ENCODE results near the gene PDE6A.
"Not testable (repeated sequence)": the region's sequence is repeated elsewhere in the genome, so short reads cannot be mapped to it uniquely, and the experiment has no call there.

PDE6A gene

GRCh38 chr5:149894237-149894636 is 50.4 kb downstream of the PDE6A start:
- DNase-seq (ENCODE audit: low read depth in 2 of 2) = no peak

- DNase-seq (ENCODE audit: low read depth in 2 of 2) = no peak
Observed at GRCh38 chr5:149893403-149893931, 51.1 kb downstream of the PDE6A start.

GRCh38 chr5:149892594-149892993 is 52.0 kb downstream of the PDE6A start:
- no peak for DNase-seq (ENCODE audit: low read depth in 2 of 2)

DNA sequence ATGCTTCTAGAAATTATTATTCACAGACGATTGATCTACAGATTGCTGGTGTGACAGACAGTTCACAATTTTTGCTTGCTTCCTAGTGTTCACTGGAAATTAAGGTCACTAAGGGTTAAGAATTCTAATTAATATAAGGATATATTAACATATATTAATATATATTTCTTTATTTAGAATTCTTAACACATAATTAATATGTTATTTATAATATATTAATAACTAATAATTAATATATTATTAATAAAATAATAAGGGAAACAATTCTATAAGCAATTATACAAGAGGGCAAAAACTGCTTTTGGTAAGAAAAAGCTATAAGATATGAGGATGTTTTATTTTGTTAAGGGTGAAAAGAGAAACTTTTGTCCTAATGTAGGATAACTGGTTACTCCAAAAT is 56.3 kb downstream of the PDE6A start:
- no peak for DNase-seq (ENCODE audit: low read depth in 2 of 2)

GRCh38 chr5:149887622-149888183 is 56.9 kb downstream of the PDE6A start:
- DNase-seq (ENCODE audit: low read depth in 2 of 2) = peak; percentile 75 to 77

DNA sequence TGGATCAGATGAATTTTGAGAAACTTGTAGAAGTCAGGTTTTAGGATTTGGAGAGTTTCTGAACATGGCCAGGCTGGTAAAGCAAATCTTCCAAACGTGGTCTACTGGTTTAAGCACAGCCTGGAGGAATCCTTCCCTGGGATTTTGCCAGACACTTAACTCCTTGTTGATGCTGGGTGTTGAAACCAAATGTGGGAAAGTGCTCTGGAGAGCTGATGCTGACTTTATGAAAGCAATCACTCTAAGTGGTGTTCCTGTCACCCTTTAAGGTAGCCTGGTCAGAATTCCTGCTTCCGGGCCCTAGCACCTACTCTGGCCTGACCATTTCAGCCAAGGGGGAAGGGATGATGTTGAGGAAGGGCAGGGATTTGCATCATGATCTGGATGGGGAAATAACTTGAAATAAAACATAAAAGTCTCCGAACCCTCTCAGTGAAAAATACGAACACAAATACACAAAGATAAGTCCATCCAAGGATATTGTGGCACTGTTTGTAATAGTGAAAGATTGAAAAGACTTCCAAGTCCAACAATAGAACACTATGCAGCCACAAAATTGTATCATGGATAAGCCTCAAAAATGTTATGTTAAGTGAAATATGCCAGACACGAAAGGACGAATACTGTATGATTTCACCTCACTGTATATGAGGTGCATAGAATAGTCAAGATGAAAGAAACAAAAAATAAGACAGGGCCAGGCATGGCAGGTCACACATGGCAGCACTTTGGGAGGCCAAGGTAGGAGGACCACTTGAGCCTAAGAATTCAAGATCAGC is 57.7 kb downstream of the PDE6A start:
- peak; percentile 40 to 46 for DNase-seq (ENCODE audit: low read depth in 2 of 2)

GRCh38 chr5:149886060-149886459 is 58.5 kb downstream of the PDE6A start:
- no peak for DNase-seq (ENCODE audit: low read depth in 2 of 2)

GRCh38 chr5:149885513-149885912 is 59.1 kb downstream of the PDE6A start:
- no peak for DNase-seq (ENCODE audit: low read depth in 2 of 2)

DNA sequence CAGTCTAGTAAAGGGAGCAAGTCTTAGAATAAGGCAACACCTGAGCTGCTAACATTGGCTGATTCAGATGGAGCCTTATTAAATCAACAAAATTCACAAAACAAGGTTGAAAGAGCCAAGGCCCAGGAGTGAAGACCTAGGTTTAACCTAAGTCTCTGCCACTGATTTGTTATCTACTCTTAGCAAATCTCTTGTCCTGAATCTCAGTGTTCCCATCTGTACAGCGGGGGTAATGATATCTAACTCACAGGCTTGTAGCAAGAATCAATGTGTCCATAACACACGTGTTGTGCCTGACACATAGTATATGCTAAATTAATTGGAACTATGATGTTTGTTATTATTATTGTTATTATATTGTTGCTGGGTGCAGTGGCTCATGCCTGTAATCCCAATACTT is 61.0 kb downstream of the PDE6A start:
- no peak for DNase-seq (ENCODE audit: low read depth in 2 of 2)

DNA sequence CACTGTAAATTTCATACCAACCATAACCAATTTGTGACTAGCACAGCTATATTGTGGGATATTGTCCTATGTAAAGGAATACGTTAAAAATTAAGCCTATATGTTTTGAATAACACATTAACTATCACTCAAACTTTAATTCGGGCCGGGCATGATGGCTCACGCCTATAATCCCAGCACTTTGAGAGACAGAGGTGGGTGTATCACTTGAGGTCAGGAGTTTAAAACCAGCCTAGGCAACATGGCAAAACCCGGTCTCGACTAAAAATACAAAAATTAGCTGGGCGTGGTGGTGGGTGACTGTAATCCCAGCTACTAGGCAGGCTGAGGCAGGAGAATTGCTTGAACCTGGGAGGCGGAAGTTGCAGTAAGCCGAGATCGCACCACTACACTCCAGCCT is 62.0 kb downstream of the PDE6A start:
- DNase-seq (ENCODE audit: low read depth in 2 of 2) = not testable (repeated sequence)

- DNase-seq (ENCODE audit: low read depth in 2 of 2) = no peak
Observed at GRCh38 chr5:149881874-149882273, 62.7 kb downstream of the PDE6A start.

DNA sequence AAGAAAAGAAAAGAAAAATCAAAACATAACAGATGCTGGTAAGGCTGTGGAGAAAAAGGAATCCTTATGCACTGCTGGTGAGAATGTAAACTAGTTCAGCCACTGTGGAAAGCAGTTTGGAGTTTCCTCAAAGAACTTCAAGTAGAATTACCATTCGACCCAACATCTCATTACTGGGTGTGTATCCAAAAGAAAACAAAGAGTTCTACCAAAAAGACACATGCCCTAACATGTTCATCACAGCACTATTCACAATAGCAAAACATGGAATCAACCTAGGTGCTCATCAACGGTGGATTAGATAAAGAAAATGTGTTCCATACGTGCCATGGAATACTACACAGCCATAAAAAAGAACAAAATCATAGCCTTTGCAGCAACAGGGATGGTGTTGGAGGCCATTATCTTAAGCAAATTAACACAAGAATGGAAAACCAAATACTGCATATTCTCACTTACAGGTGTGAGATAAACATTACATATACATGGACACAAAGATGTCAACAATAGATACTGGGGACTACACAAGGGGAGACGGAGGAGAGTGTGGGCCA is 63.4 kb downstream of the PDE6A start:
- DNase-seq (ENCODE audit: low read depth in 2 of 2) = no peak

DNA sequence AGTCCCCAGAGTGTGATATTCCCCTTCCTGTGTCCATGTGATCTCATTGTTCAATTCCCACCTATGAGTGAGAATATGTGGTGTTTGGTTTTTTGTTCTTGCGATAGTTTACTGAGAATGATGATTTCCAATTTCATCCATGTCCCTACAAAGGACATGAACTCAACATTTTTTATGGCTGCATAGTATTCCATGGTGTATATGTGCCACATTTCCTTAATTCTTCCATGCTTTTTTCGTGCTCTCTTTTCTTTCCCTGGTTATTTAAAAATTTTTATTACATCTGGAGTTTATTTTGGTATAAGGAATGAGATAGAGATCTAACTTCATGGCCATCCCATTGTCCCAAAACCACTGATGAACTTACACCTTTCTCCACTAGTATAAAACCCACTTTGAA is 65.0 kb downstream of the PDE6A start:
- not testable (repeated sequence) for DNase-seq (ENCODE audit: low read depth in 2 of 2)

DNA sequence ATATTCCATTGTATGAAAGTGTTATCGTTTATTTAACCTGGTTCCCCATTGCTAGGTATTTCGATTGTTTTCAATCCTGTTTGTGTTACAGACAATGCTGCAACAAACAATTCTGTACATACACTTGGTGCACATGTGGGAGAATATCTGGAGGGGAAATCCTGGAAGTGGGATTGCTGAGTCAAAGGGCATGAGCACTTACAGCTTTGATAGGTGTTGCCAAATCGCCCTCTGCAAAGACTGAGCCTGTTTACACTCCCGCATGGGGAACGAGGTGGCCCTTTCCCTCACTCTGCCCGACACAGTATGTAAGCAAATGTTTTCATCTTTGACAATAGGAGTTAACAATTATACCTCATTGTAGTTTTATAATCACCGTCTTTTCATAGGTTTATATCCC is 66.2 kb downstream of the PDE6A start:
- DNase-seq (ENCODE audit: low read depth in 2 of 2) = no peak

DNA sequence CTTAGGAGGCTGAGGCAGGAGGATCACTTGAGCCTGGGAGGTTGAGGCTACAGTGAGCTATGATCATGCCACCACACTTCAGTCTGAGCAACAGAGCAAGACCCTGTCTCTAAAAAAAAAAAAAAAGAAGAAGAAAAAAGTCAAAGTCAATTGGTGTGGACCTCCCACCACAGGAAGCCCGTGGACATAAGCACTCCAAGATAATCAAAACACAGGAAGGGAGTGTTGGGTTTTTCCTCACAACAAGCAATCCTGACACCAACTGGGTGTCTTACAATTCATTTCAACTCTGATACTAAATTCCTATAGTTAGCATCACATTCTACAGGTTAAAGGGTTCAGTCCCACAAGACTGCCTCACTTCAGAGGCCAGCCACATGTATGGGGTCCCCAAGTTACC is 70.7 kb downstream of the PDE6A start:
- no peak for DNase-seq (ENCODE audit: low read depth in 2 of 2)

- DNase-seq (ENCODE audit: low read depth in 2 of 2) = no peak
Observed at GRCh38 chr5:149872351-149873040, 72.1 kb downstream of the PDE6A start.

DNA sequence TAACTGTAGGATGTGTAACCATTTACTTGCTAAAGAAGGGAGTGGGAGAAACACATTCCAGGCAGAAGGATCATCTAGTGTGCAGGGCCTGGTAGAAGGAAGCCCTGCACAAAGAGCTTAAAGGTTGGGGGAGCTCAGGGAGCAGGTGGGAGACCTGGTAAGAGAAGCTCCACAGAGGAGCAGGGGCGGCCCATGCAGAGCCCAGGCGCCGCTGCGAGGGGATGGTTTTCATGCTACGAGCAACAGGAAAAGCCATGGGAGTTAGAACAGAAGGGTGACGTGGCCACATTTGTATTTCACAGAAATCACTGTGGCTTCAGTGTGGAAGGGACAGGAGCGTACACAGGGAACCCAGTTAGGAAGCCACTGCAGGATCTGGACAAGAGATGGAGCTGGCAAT is 73.1 kb downstream of the PDE6A start:
- DNase-seq (ENCODE audit: low read depth in 2 of 2) = no peak

DNA sequence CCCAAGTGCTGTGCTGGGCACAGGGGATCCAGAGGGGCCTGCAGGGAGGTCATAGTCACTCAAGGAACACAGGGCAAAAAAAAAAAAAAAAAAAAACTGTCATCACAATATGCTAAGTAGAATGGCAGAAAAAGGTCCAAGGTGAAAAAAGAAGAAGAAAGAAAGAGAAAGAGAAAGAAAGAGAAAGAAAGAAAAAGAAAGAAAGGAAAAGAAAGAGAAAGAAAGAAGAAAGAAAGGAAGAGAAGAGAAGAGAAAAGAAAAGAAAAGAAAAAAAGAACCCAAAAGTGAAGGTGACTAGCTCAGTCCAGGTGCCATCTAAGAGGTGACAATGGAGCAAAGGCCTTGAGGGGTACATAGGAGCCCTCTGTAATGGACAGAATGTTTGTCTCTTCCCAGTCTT is 73.9 kb downstream of the PDE6A start:
- DNase-seq (ENCODE audit: low read depth in 2 of 2) = no peak

DNA sequence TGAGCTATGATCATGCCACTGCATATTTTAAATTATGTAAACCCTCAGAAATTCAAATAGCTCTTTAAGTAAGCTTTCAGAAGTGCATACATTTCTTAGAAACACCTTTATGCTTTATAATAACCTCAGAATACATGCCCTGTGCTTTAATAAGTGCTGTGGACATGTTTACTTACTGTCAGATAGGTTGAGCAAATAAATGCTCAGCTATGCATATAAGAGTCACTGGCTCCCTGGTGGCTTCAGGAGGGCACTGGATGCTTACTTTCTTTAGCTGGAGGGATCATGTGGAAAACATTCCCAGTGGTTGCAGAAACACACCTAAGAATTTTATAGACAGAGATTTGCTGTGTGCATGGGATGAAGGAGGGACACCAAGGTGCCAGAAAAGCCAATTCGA is 74.4 kb downstream of the PDE6A start:
- DNase-seq (ENCODE audit: low read depth in 2 of 2) = no peak

DNA sequence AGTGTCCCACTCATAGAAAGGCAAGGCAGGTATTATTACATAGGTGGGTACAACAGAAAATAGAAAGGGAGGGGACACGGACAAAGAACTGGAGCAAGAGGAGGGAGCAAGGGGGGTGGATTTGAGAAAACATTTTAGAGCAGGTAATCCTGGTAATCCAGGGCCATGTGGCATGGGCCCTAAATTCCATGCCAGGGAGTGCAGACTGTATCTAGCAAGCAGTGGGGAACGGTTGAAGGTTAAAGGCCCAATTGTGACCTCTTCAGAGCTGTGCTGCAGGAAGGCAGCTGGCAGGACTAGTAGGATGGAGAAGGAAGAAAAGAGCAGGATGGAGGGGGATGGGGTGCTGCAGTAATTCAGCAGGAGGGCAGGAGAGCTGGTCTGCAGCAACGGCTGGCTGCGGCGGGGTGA is 75.2 kb downstream of the PDE6A start:
- DNase-seq (ENCODE audit: low read depth in 2 of 2) = no peak

GRCh38 chr5:149865746-149866145 is 78.8 kb downstream of the PDE6A start:
- DNase-seq (ENCODE audit: low read depth in 2 of 2) = no peak

- no peak for DNase-seq (ENCODE audit: low read depth in 2 of 2)
Observed at GRCh38 chr5:149863830-149864229, 80.8 kb downstream of the PDE6A start.

- DNase-seq (ENCODE audit: low read depth in 2 of 2) = no peak
Observed at GRCh38 chr5:149863176-149863575, 81.4 kb downstream of the PDE6A start.

Measured in fibroblast of skin of left quadriceps (primary cell).